Measurements from ENCODE around the gene SYCE3.

GRCh38 chr22:50507421-50507990, 55.2 kb downstream of the SYCE3 start, which contains the start of gene LMF2:
- TF ChIP-seq CTCF (IDR thresholded peaks at IDR 0.05; ENCODE audit: low read length), result no peak
- no peak for TF ChIP-seq EZH2 (optimal IDR thresholded peaks at IDR 0.05; ENCODE audit: low read depth, low read length)

All from MM.1S (cell line).